Liver (tissue), 9 donors: ENCODE data around the gene CSMD2. TPM values are rescaled to one million over a fixed set of nuclear protein-coding genes. Genes with fewer than 3 reads are reported as not detected.

ENCODE experiments used
- DNase-seq: peaks from one replicate; pipeline ENCODE4 v3.0.0-alpha.2; 2017; ENCODE audit warnings: low spot score
- H3K27ac ChIP-seq, 2 donors: one replicate each; pipeline ENCODE4 v1.7.0; 2013; ENCODE audit warnings: inconsistent platforms in 2 of 2, low read length in 2 of 2, control low read depth in 1 of 2, low read depth in 1 of 2, mild to moderate bottlenecking in 1 of 2
- H3K27me3 ChIP-seq, 4 donors: one replicate each; pipeline versions ENCODE4 v1.6.1 to v1.7.0; 2013; ENCODE audit warnings: low read length in 3 of 4, inconsistent platforms in 1 of 4, mild to moderate bottlenecking in 1 of 4, moderate library complexity in 1 of 4; ENCODE audit not compliant: control insufficient read depth in 4 of 4, insufficient read depth in 4 of 4
- H3K36me3 ChIP-seq, 4 donors: one replicate each; pipeline versions ENCODE4 v1.6.1 to v1.7.0; 2013; ENCODE audit warnings: low read length in 3 of 4, mild to moderate bottlenecking in 3 of 4, low read depth in 1 of 4, moderate library complexity in 1 of 4; ENCODE audit not compliant: control insufficient read depth in 4 of 4, insufficient read depth in 3 of 4
- H3K4me1 ChIP-seq, 4 donors: one replicate each; pipeline versions ENCODE4 v1.6.1 to v1.7.0; 2013; ENCODE audit warnings: low read length in 3 of 4, mild to moderate bottlenecking in 3 of 4, moderate library complexity in 1 of 4; ENCODE audit not compliant: control insufficient read depth in 4 of 4, insufficient read depth in 4 of 4
- H3K4me3 ChIP-seq, 3 donors: one replicate each; pipeline versions ENCODE4 v1.6.1 to v1.7.0; 2013; ENCODE audit warnings: low read length in 3 of 3, control low read depth in 1 of 3, low read depth in 1 of 3, mild to moderate bottlenecking in 1 of 3
- H3K9ac ChIP-seq, 2 donors: one replicate each; pipeline ENCODE4 v1.7.0; 2013; ENCODE audit warnings: low read length in 2 of 2, mild to moderate bottlenecking in 2 of 2, moderate library complexity in 2 of 2, control low read depth in 1 of 2, low read depth in 1 of 2
- H3K9me3 ChIP-seq, 4 donors: one replicate each; pipeline versions ENCODE4 v1.6.1 to v1.7.0; 2013; ENCODE audit warnings: low read length in 3 of 4; ENCODE audit not compliant: control insufficient read depth in 4 of 4
- EGR1 ChIP-seq, 2 donors: IDR thresholded peaks; 2 replicates each; pipeline ENCODE4 v1.6.1; 2016 to 2018; ENCODE audit warnings: antibody characterized with exemption in 2 of 2, low read depth in 2 of 2
- FOXA1 ChIP-seq: IDR thresholded peaks from 2 replicates; pipeline ENCODE4 v1.6.1; 2016; ENCODE audit warnings: antibody characterized with exemption
- FOXA2 ChIP-seq: IDR thresholded peaks from 2 replicates; pipeline ENCODE4 v1.6.1; 2016; ENCODE audit warnings: antibody characterized with exemption
- GABPA ChIP-seq, 2 donors: IDR thresholded peaks in 1 of 2; conservative IDR thresholded peaks in 1 of 2; 2 replicates each; pipeline ENCODE4 v1.6.1; 2016; ENCODE audit warnings: antibody characterized with exemption in 2 of 2, mild to moderate bottlenecking in 1 of 2, moderate library complexity in 1 of 2
- HNF4A ChIP-seq, 2 donors: conservative IDR thresholded peaks; 2 replicates each; pipeline ENCODE4 v1.6.1; 2016; ENCODE audit warnings: antibody characterized with exemption in 2 of 2, mild to moderate bottlenecking in 2 of 2
- HNF4G ChIP-seq: IDR thresholded peaks from 2 replicates; pipeline ENCODE4 v1.6.1; 2016; ENCODE audit warnings: antibody characterized with exemption
- NR2F2 ChIP-seq: IDR thresholded peaks from 2 replicates; pipeline ENCODE4 v1.6.1; 2016; ENCODE audit warnings: antibody characterized with exemption
- RAD21 ChIP-seq, 2 donors: IDR thresholded peaks; 2 replicates each; pipeline ENCODE4 v1.6.1; 2016; ENCODE audit warnings: antibody characterized with exemption in 2 of 2, mild to moderate bottlenecking in 2 of 2
- RXRA ChIP-seq, 2 donors: IDR thresholded peaks; 2 replicates each; pipeline ENCODE4 v1.6.1; 2017 to 2018; ENCODE audit warnings: antibody characterized with exemption in 2 of 2, mild to moderate bottlenecking in 1 of 2
- TAF1 ChIP-seq: conservative IDR thresholded peaks from 2 replicates; pipeline ENCODE4 v1.6.1; 2016; ENCODE audit warnings: antibody characterized with exemption, mild to moderate bottlenecking
- YY1 ChIP-seq: IDR thresholded peaks from 2 replicates; pipeline ENCODE4 v1.6.1; 2016; ENCODE audit warnings: antibody characterized with exemption, mild to moderate bottlenecking
- WGBS: extraction: QIAGEN DNeasy Blood & Tissue Kit; methylation state at CpG from one replicate; pipeline ENCODE4 v1.1.7; 2013; 5-methylcytosine and 5-hydroxymethylcytosine counted together
- polyA plus RNA-seq, 2 donors: library from polyadenylated mRNA; stranded (reverse) in 1 of 2; unstranded in 1 of 2; fragments of 200-250 nt in 1 of 2; fragments of >200 nt in 1 of 2; fragmentation: Nextera tagmentation in 1 of 2; extraction: Ambion mirVana in 1 of 2; gene quantifications; one replicate each; pipeline versions ENCODE4 v1.2.1 to v1.2.3, GENCODE V29; 2013 to 2015
- total RNA-seq, 2 donors: library from RNA; depleted of rRNA; stranded (reverse); fragments of >200 nt; gene quantifications; one replicate each; pipeline ENCODE4 v1.2.3, GENCODE V29; 2014
- TF ChIP-seq, protein P1 (sequence below): fragments of 150-350 bp; IDR thresholded peaks from 2 replicates; pipeline ENCODE4 v1.5.1; 2017; ENCODE audit warnings: improper control_type of control experiment, low read depth, low read length; ENCODE audit not compliant: missing input control
- donor health status: healthy.
- donor health status: healthy.
- donor health status: healthy.
- donor health status: healthy.
- donor health status: healthy.

Gene CSMD2
- total and polyA plus RNA-seq, 4 donors, result 0.08 to 0.09 TPM; not detected in 2

DNA sequence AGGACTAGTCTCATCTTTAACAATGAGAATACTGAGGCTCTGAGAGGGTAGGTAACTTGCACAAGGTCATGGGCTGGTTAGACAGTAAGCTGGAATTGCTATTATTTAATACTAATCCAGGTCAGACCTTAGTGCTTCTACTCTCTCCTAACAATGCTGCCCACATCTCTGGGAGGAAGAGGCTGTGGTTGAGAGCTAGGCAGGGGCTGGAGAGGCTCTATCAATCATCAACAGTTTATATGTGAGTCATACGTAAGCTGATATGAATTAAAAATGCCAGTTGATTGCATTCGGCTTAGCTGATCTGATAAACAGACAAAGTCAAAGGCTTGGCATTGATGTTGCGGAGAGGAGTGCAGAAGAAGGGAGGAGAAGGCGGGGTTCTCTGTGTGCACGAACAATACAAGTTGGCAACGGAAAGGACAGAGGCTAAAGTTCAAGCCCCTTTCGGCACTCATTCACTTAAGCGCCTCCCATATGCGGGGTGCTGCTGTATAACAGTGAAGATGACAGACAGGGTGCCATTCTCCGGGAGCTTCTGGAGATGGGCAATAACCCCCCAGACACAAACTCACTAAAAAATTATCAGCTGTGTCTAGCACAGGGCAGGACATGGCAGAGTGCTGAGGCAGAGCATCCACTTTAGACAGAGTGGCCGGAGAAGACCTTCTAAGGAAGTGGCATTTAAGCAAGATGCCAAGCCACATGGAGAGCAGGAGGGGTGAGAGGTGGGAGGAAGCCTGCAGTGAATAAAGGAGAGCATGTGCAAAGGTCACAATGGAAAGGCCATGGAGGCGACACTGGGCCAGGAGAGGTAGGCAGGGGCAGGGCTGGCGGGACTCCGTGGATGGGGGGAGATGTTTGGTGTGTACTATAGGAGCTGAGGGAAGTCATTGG lies 497.4 kb downstream of the CSMD2 start:
- TF ChIP-seq, protein P1, sequence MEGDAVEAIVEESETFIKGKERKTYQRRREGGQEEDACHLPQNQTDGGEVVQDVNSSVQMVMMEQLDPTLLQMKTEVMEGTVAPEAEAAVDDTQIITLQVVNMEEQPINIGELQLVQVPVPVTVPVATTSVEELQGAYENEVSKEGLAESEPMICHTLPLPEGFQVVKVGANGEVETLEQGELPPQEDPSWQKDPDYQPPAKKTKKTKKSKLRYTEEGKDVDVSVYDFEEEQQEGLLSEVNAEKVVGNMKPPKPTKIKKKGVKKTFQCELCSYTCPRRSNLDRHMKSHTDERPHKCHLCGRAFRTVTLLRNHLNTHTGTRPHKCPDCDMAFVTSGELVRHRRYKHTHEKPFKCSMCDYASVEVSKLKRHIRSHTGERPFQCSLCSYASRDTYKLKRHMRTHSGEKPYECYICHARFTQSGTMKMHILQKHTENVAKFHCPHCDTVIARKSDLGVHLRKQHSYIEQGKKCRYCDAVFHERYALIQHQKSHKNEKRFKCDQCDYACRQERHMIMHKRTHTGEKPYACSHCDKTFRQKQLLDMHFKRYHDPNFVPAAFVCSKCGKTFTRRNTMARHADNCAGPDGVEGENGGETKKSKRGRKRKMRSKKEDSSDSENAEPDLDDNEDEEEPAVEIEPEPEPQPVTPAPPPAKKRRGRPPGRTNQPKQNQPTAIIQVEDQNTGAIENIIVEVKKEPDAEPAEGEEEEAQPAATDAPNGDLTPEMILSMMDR, result no peak
- no peak for TF ChIP-seq GABPA (IDR thresholded peaks at IDR 0.05 in 1 of 2, conservative IDR thresholded peaks at IDR 0.05 in 1 of 2)
- no peak for TF ChIP-seq TAF1
- no peak for TF ChIP-seq HNF4G
- TF ChIP-seq NR2F2, result no peak
- no peak for TF ChIP-seq FOXA1
- no peak for TF ChIP-seq RAD21 (IDR thresholded peaks at IDR 0.05)
- TF ChIP-seq RXRA (IDR thresholded peaks at IDR 0.05), result no peak

DNA sequence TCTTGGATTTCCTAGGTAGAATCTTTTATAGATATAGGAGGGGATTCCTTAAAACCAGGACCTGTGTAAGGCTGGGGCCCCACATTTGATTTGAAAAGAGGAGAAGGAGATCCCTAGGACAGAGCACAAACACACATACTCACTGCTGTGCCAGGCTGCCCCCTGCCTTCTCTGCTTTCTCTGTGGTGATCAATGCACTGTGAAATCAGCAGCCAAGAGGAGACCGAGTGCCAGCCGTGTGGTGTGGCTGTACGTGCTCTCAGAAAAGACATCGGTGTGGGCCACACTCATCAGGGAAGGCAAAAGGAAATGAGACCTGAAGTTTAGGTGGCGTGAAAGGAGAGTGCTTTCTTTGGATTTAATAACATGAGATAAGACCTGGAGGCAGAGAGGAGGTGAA lies 498.4 kb downstream of the CSMD2 start:
- no peak overlapping the region for H3K4me3 ChIP-seq
- no peak for TF ChIP-seq EGR1 (IDR thresholded peaks at IDR 0.05; ENCODE audit: low read depth in 2 of 2)
- TF ChIP-seq HNF4G, result no peak
- no peak for TF ChIP-seq TAF1
- TF ChIP-seq RXRA (IDR thresholded peaks at IDR 0.05), result no peak
- TF ChIP-seq YY1, result no peak
- no peak for TF ChIP-seq FOXA2
- TF ChIP-seq FOXA1, result no peak
- no peak for TF ChIP-seq HNF4A (conservative IDR thresholded peaks at IDR 0.05)
- TF ChIP-seq, protein P1, result no peak
- H3K4me1 ChIP-seq, result no peaks in the 10 kb centered on the region
- no peak overlapping the region for H3K27ac ChIP-seq
- H3K9ac ChIP-seq, result no peak overlapping the region
- no peak for DNase-seq
- WGBS, result 82% methylated on average over 5 of the region's 5 CpGs
- peaks cover 0 to 15% (median 0%) of the 10 kb centered on the region in 4 donors for H3K27me3 ChIP-seq
- H3K9me3 ChIP-seq, result no peaks in the 10 kb centered on the region
- no peaks in the 10 kb centered on the region for H3K36me3 ChIP-seq

More for the DNA sequence above, 497.4 kb downstream of the CSMD2 start:
- WGBS, result 75% methylated on average over 14 of the region's 14 CpGs
- no peaks in the 10 kb centered on the region for H3K4me1 ChIP-seq
- H3K9ac ChIP-seq, result no peak overlapping the region
- H3K9me3 ChIP-seq, result no peaks in the 10 kb centered on the region
- no peak overlapping the region for H3K27ac ChIP-seq
- no peak for DNase-seq
- H3K36me3 ChIP-seq, result no peaks in the 10 kb centered on the region
- no peak overlapping the region for H3K4me3 ChIP-seq
- H3K27me3 ChIP-seq, result peaks cover 0 to 15% (median 0%) of the 10 kb centered on the region in 4 donors
